Measurements from ENCODE around the gene TLCD5.

The TLCD5 gene

GRCh38 chr11:120365512-120365911, 40.4 kb downstream of the TLCD5 start:
- TF ChIP-seq RAD21 (IDR thresholded peaks at IDR 0.05; ENCODE audit: low read depth) (no peak), CEBPB (IDR thresholded peaks at IDR 0.05) (no peak), CREB1 (IDR thresholded peaks at IDR 0.05; ENCODE audit: low read depth) (no peak), TCF12 (IDR thresholded peaks at IDR 0.05; ENCODE audit: low read depth) (no peak), NFIC (IDR thresholded peaks at IDR 0.05) (no peak), TEAD4 (IDR thresholded peaks at IDR 0.05) (no peak), REST (IDR thresholded peaks at IDR 0.05; ENCODE audit: low read depth) (no peak), YY1 (IDR thresholded peaks at IDR 0.05; ENCODE audit: low read depth) (no peak)

GRCh38 chr11:120372296-120372695, 47.2 kb downstream of the TLCD5 start:
- TF ChIP-seq TCF12 (IDR thresholded peaks at IDR 0.05; ENCODE audit: low read depth) (no peak), TEAD4 (IDR thresholded peaks at IDR 0.05) (no peak), MAX (IDR thresholded peaks at IDR 0.05) (no peak), EGR1 (IDR thresholded peaks at IDR 0.05) (no peak), USF1 (IDR thresholded peaks at IDR 0.05) (no peak), YY1 (IDR thresholded peaks at IDR 0.05; ENCODE audit: low read depth) (no peak), EP300 (IDR thresholded peaks at IDR 0.05; ENCODE audit: borderline replicate concordance) (no peak), RAD21 (IDR thresholded peaks at IDR 0.05; ENCODE audit: low read depth) (no peak), TAF1 (IDR thresholded peaks at IDR 0.05; ENCODE audit: low read depth) (no peak), ZBTB7A (IDR thresholded peaks at IDR 0.05; ENCODE audit: low read depth) (no peak)

- TF ChIP-seq USF1 (IDR thresholded peaks at IDR 0.05) (no peak), EP300 (IDR thresholded peaks at IDR 0.05; ENCODE audit: borderline replicate concordance) (no peak), NFIC (IDR thresholded peaks at IDR 0.05) (no peak), TCF12 (IDR thresholded peaks at IDR 0.05; ENCODE audit: low read depth) (no peak), ZBTB7A (IDR thresholded peaks at IDR 0.05; ENCODE audit: low read depth) (no peak), MAX (IDR thresholded peaks at IDR 0.05) (no peak), TEAD4 (IDR thresholded peaks at IDR 0.05) (no peak), FOXM1 (IDR thresholded peaks at IDR 0.05; ENCODE audit: borderline replicate concordance, low read depth) (no peak), RAD21 (IDR thresholded peaks at IDR 0.05; ENCODE audit: low read depth) (no peak), EGR1 (IDR thresholded peaks at IDR 0.05) (no peak), TAF1 (IDR thresholded peaks at IDR 0.05; ENCODE audit: low read depth) (no peak), YY1 (IDR thresholded peaks at IDR 0.05; ENCODE audit: low read depth) (no peak), CEBPB (IDR thresholded peaks at IDR 0.05) (no peak), REST (IDR thresholded peaks at IDR 0.05; ENCODE audit: low read depth) (no peak), CREB1 (IDR thresholded peaks at IDR 0.05; ENCODE audit: low read depth) (no peak)
Measured at GRCh38 chr11:120375076-120375475, 50.0 kb downstream of the TLCD5 start.

- TF ChIP-seq CEBPB (IDR thresholded peaks at IDR 0.05) (no peak), YY1 (IDR thresholded peaks at IDR 0.05; ENCODE audit: low read depth) (no peak), TCF12 (IDR thresholded peaks at IDR 0.05; ENCODE audit: low read depth) (no peak), USF1 (IDR thresholded peaks at IDR 0.05) (no peak), REST (IDR thresholded peaks at IDR 0.05; ENCODE audit: low read depth) (no peak), EP300 (IDR thresholded peaks at IDR 0.05; ENCODE audit: borderline replicate concordance) (no peak), NFIC (IDR thresholded peaks at IDR 0.05) (no peak), TAF1 (IDR thresholded peaks at IDR 0.05; ENCODE audit: low read depth) (no peak), RAD21 (IDR thresholded peaks at IDR 0.05; ENCODE audit: low read depth) (no peak), CREB1 (IDR thresholded peaks at IDR 0.05; ENCODE audit: low read depth) (no peak), TEAD4 (IDR thresholded peaks at IDR 0.05) (no peak)
Measured at GRCh38 chr11:120376547-120377182, 51.6 kb downstream of the TLCD5 start.

Data from Ishikawa (cell line).